HCT116 (cell line): ENCODE data around the gene HSPA12B. TPM values are rescaled to one million over a fixed set of nuclear protein-coding genes. Genes with fewer than 3 reads are reported as not detected.

Experiments used
- ATAC-seq: fragments of 200-7000 bp; cut with Tn5 transposase; 2 replicates; pipeline ENCODE4 v1.9.1; 2020; ENCODE audit warnings: mild to moderate bottlenecking, moderate library complexity
- BruUV-seq: library from RNA; stranded (reverse); fragments of 400-500 nt; replicated peaks from 2 replicates; lab custom pipeline; 2021; lab: Mats Ljungman, UMichigan
- CTCF ChIA-PET: fragments of 300-600 bp; sonication (Branson Sonifier 250); formaldehyde crosslinking; loops from one replicate; lab custom pipeline; 2021; ENCODE audit warnings: antibody characterized with exemption; lab: Charles Lee
- POLR2A ChIA-PET: fragments of 300-600, 350-600 bp; sonication (Branson Sonifier 250); formaldehyde crosslinking; loops from one replicate; lab custom pipeline; 2021; ENCODE audit warnings: antibody characterized with exemption; lab: Charles Lee
- RAD21 ChIA-PET, 2 experiments: fragments of 300-600 bp; sonication (Branson Sonifier 250); formaldehyde crosslinking; loops; one replicate each; lab custom pipeline; 2023; ENCODE audit warnings: low total read pairs in 2 of 2; ENCODE audit not compliant: uncharacterized antibody in 2 of 2, unreplicated experiment in 2 of 2, low non-redundant PET in 1 of 2; lab: Charles Lee
- DNase-seq: peaks from one replicate; pipeline ENCODE4 v3.0.0-alpha.2; 2010; ENCODE audit warnings: low read depth, low spot score
- H2AFZ ChIP-seq: fragments of 200-600 bp; shearing (Covaris generic), sonication (generic); 2 replicates; pipeline ENCODE4 v1.6.1; 2017; ENCODE audit warnings: low read depth, mixed run types, mixed read lengths, antibody characterized with exemption, low read length; ENCODE audit not compliant: poor library complexity, severe bottlenecking
- H3K27ac ChIP-seq: 2 replicates; pipeline ENCODE4 v1.5.1; 2012; ENCODE audit warnings: low read depth, low read length
- H3K27me3 ChIP-seq: fragments of 200-600 bp; sonication (generic); 2 replicates; pipeline ENCODE4 v1.6.1; 2016; ENCODE audit warnings: mixed run types, low read length, mixed read lengths; ENCODE audit not compliant: insufficient read depth
- H3K36me3 ChIP-seq, 2 experiments: fragments of 200-500 bp in 1 of 2; fragments of 200-600 bp in 1 of 2; sonication (Bioruptor generic) in 1 of 2; sonication (generic) in 1 of 2; 2 replicates each; pipeline versions ENCODE4 v1.5.1 to v1.6.1; 2014 to 2016; ENCODE audit warnings: low read length in 2 of 2, inconsistent platforms in 1 of 2, mixed read lengths in 1 of 2, mixed run types in 1 of 2; ENCODE audit not compliant: insufficient read depth in 2 of 2, control insufficient read depth in 1 of 2
- H3K4me1 ChIP-seq, 2 experiments: fragments of 200-600 bp in 1 of 2; sonication (generic) in 1 of 2; 2 replicates each; pipeline versions ENCODE4 v1.5.1 to v1.6.1; 2012 to 2017; ENCODE audit warnings: low read length in 2 of 2, inconsistent platforms in 1 of 2, mild to moderate bottlenecking in 1 of 2, mixed read lengths in 1 of 2, mixed run types in 1 of 2, moderate library complexity in 1 of 2; ENCODE audit not compliant: insufficient read depth in 2 of 2, control insufficient read depth in 1 of 2
- H3K4me2 ChIP-seq: fragments of 200-600 bp; sonication (generic); 2 replicates; pipeline ENCODE4 v1.6.1; 2017; ENCODE audit warnings: mixed run types, low read length, mixed read lengths
- H3K4me3 ChIP-seq, 2 experiments: fragments of 200-600 bp in 1 of 2; sonication (generic) in 1 of 2; replicated peaks in 1 of 2; 2 replicates each; pipeline ENCODE4 v1.5.1; 2011 to 2016; ENCODE audit warnings: low read length in 2 of 2, control low read depth in 1 of 2, low read depth in 1 of 2, mild to moderate bottlenecking in 1 of 2, mixed read lengths in 1 of 2, mixed run types in 1 of 2
- H3K79me2 ChIP-seq: fragments of 200-600 bp; sonication (generic); 2 replicates; pipeline ENCODE4 v1.6.1; 2017; ENCODE audit warnings: mild to moderate bottlenecking, mixed run types, low read length, moderate library complexity, mixed read lengths; ENCODE audit not compliant: insufficient read depth
- H3K9ac ChIP-seq: fragments of 200-600 bp; sonication (generic); 2 replicates; pipeline ENCODE4 v1.6.1; 2016; ENCODE audit warnings: low read length, mixed read lengths
- H3K9me2 ChIP-seq: fragments of 200-600 bp; sonication (generic), shearing (Covaris generic); 2 replicates; pipeline ENCODE4 v1.6.1; 2017; ENCODE audit warnings: mixed run types, mild to moderate bottlenecking, moderate library complexity; ENCODE audit not compliant: insufficient read depth
- H3K9me3 ChIP-seq, 2 experiments: fragments of 200-500 bp in 1 of 2; fragments of 200-600 bp in 1 of 2; sonication (Bioruptor generic) in 1 of 2; sonication (generic) in 1 of 2; 2 replicates each; pipeline ENCODE4 v1.6.1; 2014 to 2017; ENCODE audit warnings: low read length in 2 of 2, mixed read lengths in 2 of 2, inconsistent platforms in 1 of 2, low read depth in 1 of 2, mild to moderate bottlenecking in 1 of 2, mixed run types in 1 of 2, moderate library complexity in 1 of 2; ENCODE audit not compliant: control insufficient read depth in 1 of 2, insufficient read depth in 1 of 2
- H4K20me1 ChIP-seq: fragments of 200-600 bp; sonication (generic), shearing (Covaris generic); 2 replicates; pipeline ENCODE4 v1.6.1; 2017; ENCODE audit warnings: mixed run types, mild to moderate bottlenecking, moderate library complexity; ENCODE audit not compliant: insufficient read depth
- ATF3 ChIP-seq: IDR thresholded peaks from 2 replicates; pipeline ENCODE4 v1.6.1; 2012
- CEBPB ChIP-seq: IDR thresholded peaks from 2 replicates; pipeline ENCODE4 v1.6.1; 2012; ENCODE audit warnings: low read depth
- CTCF ChIP-seq, 3 experiments: fragments of 200-600 bp in 1 of 3; sonication (generic) in 1 of 3; IDR thresholded peaks in 2 of 3; conservative IDR thresholded peaks in 1 of 3; 2 replicates each; pipeline ENCODE4 v1.5.1; 2012 to 2017; ENCODE audit warnings: low read depth in 2 of 3, low read length in 2 of 3, antibody characterized with exemption in 1 of 3, borderline replicate concordance in 1 of 3, control low read depth in 1 of 3, mild to moderate bottlenecking in 1 of 3, mixed read lengths in 1 of 3, mixed run types in 1 of 3, moderate library complexity in 1 of 3; ENCODE audit not compliant: insufficient read depth in 1 of 3
- EGR1 ChIP-seq: IDR thresholded peaks from 2 replicates; pipeline ENCODE4 v1.6.1; 2012; ENCODE audit warnings: low read depth
- ELF1 ChIP-seq: IDR thresholded peaks from 2 replicates; pipeline ENCODE4 v1.6.1; 2012; ENCODE audit warnings: low read depth, borderline replicate concordance
- EZH2 ChIP-seq: fragments of 200-600 bp; sonication (generic); IDR thresholded peaks from 2 replicates; pipeline ENCODE4 v1.6.1; 2017; ENCODE audit warnings: antibody characterized with exemption, mixed run types
- EZH2phosphoT487 ChIP-seq: fragments of 200-600 bp; IDR thresholded peaks from 2 replicates; pipeline ENCODE4 v1.6.1; 2018; ENCODE audit warnings: antibody characterized with exemption, borderline replicate concordance
- MAX ChIP-seq: IDR thresholded peaks from 2 replicates; pipeline ENCODE4 v1.6.1; 2012
- POLR2A ChIP-seq: IDR thresholded peaks from 2 replicates; pipeline ENCODE4 v1.7.0; 2011; ENCODE audit warnings: borderline replicate concordance; ENCODE audit not compliant: insufficient read depth, insufficient read length; ENCODE audit errors: extremely low read depth
- POLR2AphosphoS5 ChIP-seq: IDR thresholded peaks from 2 replicates; pipeline ENCODE4 v1.6.1; 2011; ENCODE audit warnings: mild to moderate bottlenecking, low read depth, low read length, moderate library complexity
- RAD21 ChIP-seq: IDR thresholded peaks from 2 replicates; pipeline ENCODE4 v1.6.1; 2012; ENCODE audit warnings: low read depth, mild to moderate bottlenecking
- REST ChIP-seq: IDR thresholded peaks from 2 replicates; pipeline ENCODE4 v1.6.1; 2012; ENCODE audit warnings: low read depth
- SIN3A ChIP-seq: IDR thresholded peaks from 2 replicates; pipeline ENCODE4 v1.6.1; 2012; ENCODE audit warnings: low read depth
- SP1 ChIP-seq: IDR thresholded peaks from 2 replicates; pipeline ENCODE4 v1.6.1; 2012; ENCODE audit warnings: low read depth
- SRF ChIP-seq: IDR thresholded peaks from 2 replicates; pipeline ENCODE4 v1.6.1; 2012; ENCODE audit warnings: low read depth
- TCF7L2 ChIP-seq: IDR thresholded peaks from 2 replicates; pipeline ENCODE4 v1.7.0; 2011; ENCODE audit warnings: borderline replicate concordance, inconsistent platforms; ENCODE audit not compliant: insufficient read depth, insufficient read length; ENCODE audit errors: extremely low read depth
- YY1 ChIP-seq: IDR thresholded peaks from 2 replicates; pipeline ENCODE4 v1.6.1; 2011; ENCODE audit warnings: low read length, low read depth, moderate library complexity, mild to moderate bottlenecking; ENCODE audit not compliant: insufficient replicate concordance; ENCODE audit errors: extremely low read depth
- ZBTB33 ChIP-seq: IDR thresholded peaks from 2 replicates; pipeline ENCODE4 v1.6.1; 2011; ENCODE audit warnings: mild to moderate bottlenecking, low read length, moderate library complexity; ENCODE audit not compliant: insufficient replicate concordance; ENCODE audit errors: extremely low read depth
- ZFX ChIP-seq: fragments of 450-650 bp; IDR thresholded peaks from 2 replicates; pipeline ENCODE4 v1.6.1; 2017
- ZNF274 ChIP-seq: fragments of 200-500 bp; sonication (Bioruptor generic); IDR thresholded peaks from 2 replicates; pipeline ENCODE4 v1.6.1; 2014; ENCODE audit warnings: mild to moderate bottlenecking, low read depth, low read length, inconsistent platforms
- intact Hi-C: fragments of 100-400 bp; cut with micrococcal nuclease; formaldehyde crosslinking; loops from 2 replicates; pipeline ENCODE4 v1.10.0; 2022
- total RNA-seq: library from RNA; stranded (reverse); gene quantifications from one replicate; pipeline ENCODE4 v1.2.1, GENCODE V29; 2021; ENCODE audit not compliant: unreplicated experiment

The HSPA12B gene
- total RNA-seq, 1 experiment from 2014 or later = not detected

GRCh38 chr20:3686867-3687321 is 45.6 kb upstream of the HSPA12B start:
- H2AFZ ChIP-seq = no peak overlapping the region
- H3K27me3 ChIP-seq = no peaks in the 10 kb centered on the region
- no peak overlapping the region for H3K4me3 ChIP-seq
- H3K27ac ChIP-seq = no peak overlapping the region
- H3K9ac ChIP-seq = no peak overlapping the region
- ATAC-seq = no peak
- no peaks in the 10 kb centered on the region for H3K9me2 ChIP-seq
- DNase-seq = no peak
- intact Hi-C loops = no loop called here
- no peaks in the 10 kb centered on the region for H3K36me3 ChIP-seq
- peaks cover 0 to 4% of the 10 kb centered on the region in 2 experiments; a peak in 1 of 4 replicates for H3K4me1 ChIP-seq
- ChIA-PET CTCF (interaction anchor here (1.1 to 1.5 kb wide), 3 partner anchors 10 to 385 kb away, joined by 3 to 12 read pairs (median 7); no protein-coding TSS in a partner anchor), RAD21 (no interaction called here), POLR2A (no interaction called here)
- TF ChIP-seq ATF3 = no peak
- no peak for TF ChIP-seq SRF
- no peak for TF ChIP-seq POLR2AphosphoS5
- no peak for TF ChIP-seq ZBTB33
- no peak for TF ChIP-seq ZFX
- no peak for TF ChIP-seq SIN3A
- TF ChIP-seq ELF1 = no peak
- TF ChIP-seq MAX = no peak
- TF ChIP-seq YY1 = no peak
- no peak for TF ChIP-seq ZNF274
- TF ChIP-seq EZH2 = no peak
- no peak for TF ChIP-seq POLR2A
- no peak for TF ChIP-seq EGR1
- no peak for TF ChIP-seq SP1
- TF ChIP-seq CTCF (IDR thresholded peaks at IDR 0.05 in 2 of 3, conservative IDR thresholded peaks at IDR 0.05 in 1 of 3; ENCODE audit: borderline replicate concordance in 1 of 3, insufficient read depth in 1 of 3, low read depth in 2 of 3, low read length in 2 of 3) = no peak
- TF ChIP-seq RAD21 = no peak
- TF ChIP-seq CEBPB = no peak
- no peak for TF ChIP-seq EZH2phosphoT487
- TF ChIP-seq TCF7L2 = no peak
- TF ChIP-seq REST = no peak
- BruUV-seq = no TSS peak
- H4K20me1 ChIP-seq = no peaks in the 10 kb centered on the region
- no peaks in the 10 kb centered on the region for H3K79me2 ChIP-seq
- no peak overlapping the region for H3K4me2 ChIP-seq
- no peaks in the 10 kb centered on the region for H3K9me3 ChIP-seq
